HepG2 (cell line): ENCODE results near the gene STAMBPL1. TPM values are rescaled to one million over a fixed set of nuclear protein-coding genes. Genes with fewer than 3 reads are reported as not detected.

Experiments
- CBFB ChIP-seq: sonication (generic); formaldehyde crosslinking; IDR thresholded peaks from 2 replicates; pipeline ENCODE4 v1.4.0; 2020; ENCODE audit warnings: missing genetic modification reagents
- DNMT1 ChIP-seq: sonication (generic); formaldehyde crosslinking; IDR thresholded peaks from 2 replicates; pipeline ENCODE4 v1.5.1; 2020; ENCODE audit warnings: mild to moderate bottlenecking, missing genetic modification reagents
- HOMEZ ChIP-seq: IDR thresholded peaks from 2 replicates; pipeline ENCODE4 v1.6.1; 2016; ENCODE audit warnings: low read depth
- KLF15 ChIP-seq: sonication (generic); formaldehyde crosslinking; IDR thresholded peaks from 2 replicates; pipeline ENCODE4 v1.8.1; 2023; ENCODE audit warnings: borderline replicate concordance, mild to moderate bottlenecking, inconsistent platforms, missing genetic modification reagents, mixed read lengths
- KLF16 ChIP-seq, 2 experiments: sonication (generic) in 1 of 2; formaldehyde crosslinking in 1 of 2; IDR thresholded peaks; 2 replicates each; pipeline versions ENCODE4 v1.6.1 to v1.8.0; 2016 to 2023; ENCODE audit warnings: missing genetic modification reagents in 2 of 2, missing compliant biosample characterization in 1 of 2
- NR2F2 ChIP-seq: IDR thresholded peaks from 2 replicates; pipeline ENCODE4 v1.6.1; 2012; ENCODE audit warnings: low read depth, inconsistent platforms, borderline replicate concordance
- PRDM4 ChIP-seq: sonication (generic); formaldehyde crosslinking; IDR thresholded peaks from 2 replicates; pipeline ENCODE4 v1.9.0; 2021; ENCODE audit warnings: missing genetic modification reagents, borderline replicate concordance
- SOX6 ChIP-seq, 2 experiments: fragments of 450-650 bp in 1 of 2; sonication (generic) in 1 of 2; formaldehyde crosslinking in 1 of 2; IDR thresholded peaks; 2 replicates each; pipeline versions ENCODE4 v1.4.0 to v1.6.1; 2017 to 2020; ENCODE audit warnings: antibody characterized with exemption in 1 of 2, mild to moderate bottlenecking in 1 of 2, missing genetic modification reagents in 1 of 2
- STAT6 ChIP-seq: sonication (generic); formaldehyde crosslinking; IDR thresholded peaks from 2 replicates; pipeline ENCODE4 v1.4.0; 2020; ENCODE audit warnings: missing genetic modification reagents, mild to moderate bottlenecking, borderline replicate concordance
- THRA ChIP-seq: sonication (generic); formaldehyde crosslinking; IDR thresholded peaks from 2 replicates; pipeline ENCODE4 v1.4.0; 2020; ENCODE audit warnings: missing genetic modification reagents, borderline replicate concordance
- ZNF264 ChIP-seq: sonication (generic); formaldehyde crosslinking; IDR thresholded peaks from 2 replicates; pipeline ENCODE4 v1.4.0; 2020; ENCODE audit warnings: missing genetic modification reagents
- ZNF607 ChIP-seq: sonication (generic); formaldehyde crosslinking; IDR thresholded peaks from 2 replicates; pipeline ENCODE4 v1.5.1; 2020; ENCODE audit warnings: missing genetic modification reagents, mild to moderate bottlenecking, borderline replicate concordance
- polyA plus RNA-seq, 8 experiments: library from polyadenylated mRNA; depleted of rRNA in 3 of 8; stranded (reverse) in 7 of 8; unstranded in 1 of 8; fragments of >200 nt; fragmentation: Illumina TruSeq in 4 of 8; extraction: Trizol in 4 of 8; gene quantifications; 2 replicates each; pipeline versions ENCODE4 v1.2.1 to v1.2.3, GENCODE V29; 2011 to 2016; ENCODE audit warnings: low read depth in 4 of 8, missing spikeins in 1 of 8, mixed read lengths in 1 of 8; ENCODE audit not compliant: insufficient read depth in 1 of 8
- total RNA-seq, 5 experiments: library from RNA; depleted of rRNA; stranded (reverse); fragments of >200 nt; fragmentation: Illumina TruSeq; extraction: Trizol; gene quantifications; 2 replicates each; pipeline ENCODE4 v1.2.3, GENCODE V29; 2016; ENCODE audit warnings: low read depth in 1 of 5

The STAMBPL1 gene
- total and polyA plus RNA-seq, 2 of the 13 experiments (the other 11 are each of a cell fraction or from before 2014, with no cell fraction given) = 1.4 to 1.5 TPM

GRCh38 chr10:88880282-88881076 is 434 bp downstream of the STAMBPL1 start (continued):
- TF ChIP-seq HOMEZ (CRISPR knock-in tag) (no peak), CBFB (CRISPR knock-in tag) (peak; percentile 30), DNMT1 (CRISPR knock-in tag) (no peak), KLF15 (CRISPR knock-in tag) (peak; percentile 50; the same call in 1 of the 2 replicates), KLF16 (CRISPR knock-in tag; IDR thresholded peaks at IDR 0.05) (peak; percentile 26 to 80; a peak in 1 of 4 replicates), ZNF264 (CRISPR knock-in tag) (0 out of 2 replicates have a peak, but pooled peaks have one; percentile 53), STAT6 (no peak), PRDM4 (CRISPR knock-in tag) (no peak), THRA (no peak), SOX6 (IDR thresholded peaks at IDR 0.05) (no peak), SOX6 (CRISPR knock-in tag; IDR thresholded peaks at IDR 0.05) (peak; percentile 30), NR2F2 (no peak), ZNF607 (CRISPR knock-in tag) (0 out of 2 replicates have a peak, but pooled peaks have one; percentile 39)
